GM19240 (cell line): Measurements from ENCODE around the gene SRL.

Source experiments
- DNase-seq: peaks from one replicate; pipeline ENCODE4 v3.0.0; 2011; ENCODE audit warnings: low spot score; ENCODE audit not compliant: insufficient read length

Gene SRL

DNA sequence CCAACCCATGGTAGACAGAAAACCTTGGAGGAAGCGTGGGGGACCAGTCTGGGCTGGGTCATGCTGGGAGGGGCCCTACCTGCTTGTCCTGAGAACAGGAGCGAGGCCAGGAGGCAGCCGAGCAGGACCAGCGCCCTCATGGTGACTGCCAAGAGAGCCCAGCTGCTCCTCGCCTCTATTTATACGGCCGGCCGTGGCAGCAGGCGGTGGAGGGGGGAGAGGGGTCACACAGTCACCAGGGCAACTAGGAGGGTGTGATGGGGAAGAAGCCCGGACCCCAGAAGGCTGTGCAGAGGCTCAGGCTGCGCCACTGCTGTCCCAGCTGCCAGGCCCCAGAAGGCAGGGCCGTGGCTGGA is at the start of gene SRL:
Gene SRL (minus strand): TSS at position 153 of the 356 bp plus-strand sequence. CDS start 13 bp downstream, at position 140.
- no peak for DNase-seq

- no peak for DNase-seq
Observed at GRCh38 chr16:4290236-4290830, 48.5 kb upstream of the SRL start.

DNA sequence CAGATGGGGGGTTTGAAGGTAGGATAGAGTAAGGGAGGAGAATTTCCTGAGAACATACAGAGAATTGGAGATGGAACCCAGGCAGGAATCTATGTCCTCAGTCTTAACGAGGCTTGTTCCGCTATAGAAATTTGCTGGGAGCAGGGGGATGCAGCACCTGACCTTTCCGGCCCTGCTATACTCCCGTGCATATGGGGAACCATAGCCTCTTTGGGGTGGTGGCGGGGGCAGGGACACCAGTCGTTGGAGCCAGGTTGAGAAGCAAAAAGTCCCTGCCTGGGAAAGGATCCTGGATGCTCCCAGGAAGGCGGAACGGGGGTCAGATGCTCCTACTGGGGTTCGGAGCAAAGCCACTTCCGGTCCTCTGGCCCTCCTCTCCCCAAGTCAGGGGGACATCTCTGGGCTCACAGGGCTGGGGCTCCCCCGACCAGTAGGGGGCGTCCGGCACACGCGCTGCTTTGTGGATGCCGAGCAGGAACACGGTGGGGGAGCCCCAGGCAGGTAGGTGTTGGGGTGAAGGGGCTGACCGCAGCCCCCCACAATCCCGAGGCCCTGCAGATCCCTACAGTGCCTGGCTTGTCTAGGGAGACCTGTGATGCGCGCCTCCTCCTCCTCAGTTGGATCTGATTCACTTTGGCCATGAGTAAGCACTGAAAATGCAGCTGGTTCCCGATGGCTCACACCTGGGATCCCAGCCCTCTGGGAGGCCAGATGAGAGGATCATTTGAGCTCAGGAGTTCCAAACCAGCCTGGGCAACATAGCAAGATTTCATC is 46.5 kb upstream of the SRL start:
- DNase-seq: peak; percentile 97

DNA sequence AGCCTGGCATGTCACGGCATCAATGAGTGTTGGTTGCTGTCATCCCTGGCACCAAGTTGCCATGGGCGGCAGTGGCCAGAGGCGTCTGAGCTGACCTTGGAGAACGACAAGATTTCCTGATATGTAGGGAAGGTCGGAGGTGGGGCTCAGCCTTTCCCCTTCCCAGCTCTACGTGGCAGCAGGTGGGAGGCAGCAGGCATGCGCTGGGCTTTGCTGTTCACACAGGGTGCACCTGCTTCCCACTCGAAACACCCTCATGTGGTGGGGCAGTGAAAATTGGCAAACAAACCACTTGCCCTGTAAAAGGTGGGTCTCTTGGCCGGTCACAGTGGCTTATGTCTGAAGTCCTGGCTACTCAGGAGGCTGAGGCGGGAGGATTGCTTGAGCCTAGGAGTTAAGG is 43.3 kb upstream of the SRL start:
- no peak for DNase-seq

DNA sequence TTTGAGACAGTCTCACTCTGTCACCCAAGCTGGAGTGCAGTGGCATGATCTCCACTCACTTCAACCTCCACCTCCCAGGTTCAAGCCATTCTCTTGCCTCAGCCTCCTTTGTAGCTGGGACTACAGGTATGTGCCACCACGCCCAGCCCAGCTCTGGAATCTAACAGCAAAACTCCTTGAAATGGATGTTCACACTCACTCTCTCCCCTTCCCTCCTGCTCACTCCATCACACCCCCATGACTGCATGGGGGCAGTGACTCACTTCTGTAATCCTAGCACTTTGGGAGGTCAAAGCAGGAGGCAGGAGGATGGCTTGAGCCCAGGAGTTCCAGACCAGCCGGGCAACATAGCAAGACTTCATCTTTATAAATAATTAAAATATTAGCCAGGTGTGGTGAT is 42.1 kb upstream of the SRL start:
- no peak for DNase-seq

DNA sequence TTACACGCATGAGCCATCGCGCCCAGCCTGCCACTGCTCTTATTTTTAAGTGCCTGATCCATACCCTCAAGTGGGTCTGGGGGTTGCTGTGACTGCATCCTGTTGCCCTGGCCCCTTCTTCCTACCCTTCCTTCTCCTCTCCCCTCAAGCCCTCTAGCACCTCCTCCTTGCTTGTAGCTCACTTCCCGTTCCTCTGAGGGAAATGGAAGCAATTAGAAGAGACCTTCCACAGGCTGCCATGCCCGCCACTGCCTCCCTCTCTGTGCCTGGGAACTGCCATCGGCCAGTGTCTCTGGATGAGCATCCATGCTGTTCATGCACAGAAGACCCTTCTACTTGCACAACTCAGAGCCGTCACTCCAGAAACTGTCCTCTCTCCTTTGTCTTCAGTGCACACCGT is 41.6 kb upstream of the SRL start:
- DNase-seq: no peak

DNA sequence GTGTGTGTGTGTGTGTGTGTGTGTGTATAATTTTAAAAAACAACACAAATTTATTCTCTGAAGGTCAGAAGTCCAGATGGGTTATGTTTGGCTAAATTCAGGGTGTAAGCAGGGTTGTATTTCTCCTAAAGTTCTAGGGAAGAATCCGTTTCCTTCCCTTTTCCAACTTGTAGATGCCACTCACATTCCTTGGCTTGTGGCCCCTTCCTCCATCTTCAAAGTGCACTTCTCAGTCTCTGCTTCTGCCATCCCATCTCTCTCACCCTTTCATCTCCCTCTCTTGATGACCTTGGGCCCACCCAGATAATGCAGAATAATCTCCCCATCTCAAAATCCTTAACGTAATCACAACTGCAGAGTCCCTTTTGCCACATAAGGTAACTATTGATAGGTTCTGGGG is 38.7 kb upstream of the SRL start:
- DNase-seq: no peak

- DNase-seq: no peak
Observed at GRCh38 chr16:4277987-4278513, 36.2 kb upstream of the SRL start.

DNA sequence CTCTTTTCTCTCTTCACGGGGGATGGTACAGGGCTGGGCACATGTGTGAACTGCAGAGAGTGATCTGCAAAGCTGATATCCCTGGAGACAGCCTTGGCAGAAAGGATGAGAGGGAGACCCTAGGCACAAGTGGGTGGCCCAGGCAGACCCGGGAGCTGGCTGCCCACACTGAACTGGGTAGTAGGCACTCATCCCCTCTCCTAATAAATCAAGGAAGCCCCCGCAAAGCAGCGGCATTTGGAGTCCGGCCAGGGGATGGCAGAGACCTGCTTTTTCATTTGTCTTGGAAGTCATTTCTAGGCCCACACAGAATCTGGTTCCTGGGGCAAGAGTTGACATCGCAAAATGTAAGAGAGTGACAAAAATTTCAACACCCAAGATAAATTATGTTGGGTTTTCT is 34.0 kb upstream of the SRL start:
- DNase-seq: no peak

- no peak for DNase-seq
Observed at GRCh38 chr16:4273858-4274311, 32.0 kb upstream of the SRL start.

- DNase-seq: no peak
Observed at GRCh38 chr16:4272114-4272956, 30.5 kb upstream of the SRL start.

DNA sequence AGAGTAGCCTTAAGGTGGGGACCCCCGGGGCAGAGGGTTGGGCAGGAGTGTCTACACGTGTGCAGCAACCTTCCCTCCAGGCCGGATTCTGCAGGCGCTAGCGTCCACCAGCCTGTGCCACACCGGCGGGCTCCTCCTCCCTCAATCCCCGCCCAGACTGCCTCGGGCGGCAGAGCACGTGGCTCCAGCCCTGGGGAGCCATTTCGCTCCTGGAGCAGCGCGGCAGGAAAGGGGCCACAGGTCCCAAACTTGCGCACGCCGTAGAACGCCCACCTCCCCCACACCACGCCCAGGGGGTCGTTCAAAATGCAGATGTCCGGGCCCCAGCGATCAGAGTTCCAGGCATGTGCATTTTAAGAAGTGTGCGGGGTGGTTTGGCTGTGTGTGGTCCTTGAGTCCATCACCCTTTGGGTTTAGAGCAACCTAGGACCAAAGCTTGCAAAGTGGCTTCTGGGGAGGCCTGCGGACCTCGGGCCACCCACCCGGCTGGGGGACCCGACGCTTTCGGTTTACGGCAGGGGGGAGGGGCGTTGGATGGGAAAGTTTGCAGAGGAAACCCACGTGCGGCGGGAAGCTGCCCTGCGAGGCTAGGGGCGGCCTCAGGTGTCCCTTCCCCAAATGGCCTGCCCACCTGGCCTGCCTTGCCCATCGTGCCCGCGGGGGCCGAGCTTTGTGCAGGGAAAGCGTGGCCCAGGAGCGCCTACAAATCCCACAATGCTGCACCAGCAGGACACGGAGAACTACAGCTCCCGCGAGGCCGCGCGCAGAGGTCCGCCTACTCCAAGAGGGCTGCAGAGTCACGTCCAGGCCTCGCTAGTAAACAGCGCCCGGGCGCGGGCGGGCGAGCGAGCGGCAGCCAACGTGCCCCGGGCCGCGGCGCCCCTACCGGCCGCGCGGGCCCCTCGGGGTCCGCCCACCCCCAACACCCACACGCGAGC is 29.6 kb upstream of the SRL start:
- peak; percentile 93 for DNase-seq

- DNase-seq: no peak
Observed at GRCh38 chr16:4270595-4270994, 28.7 kb upstream of the SRL start.

- DNase-seq: no peak
Observed at GRCh38 chr16:4270091-4270490, 28.2 kb upstream of the SRL start.

GRCh38 chr16:4266372-4266771 is 24.5 kb upstream of the SRL start:
- no peak for DNase-seq

GRCh38 chr16:4265676-4266075 is 23.8 kb upstream of the SRL start:
- DNase-seq: no peak

DNA sequence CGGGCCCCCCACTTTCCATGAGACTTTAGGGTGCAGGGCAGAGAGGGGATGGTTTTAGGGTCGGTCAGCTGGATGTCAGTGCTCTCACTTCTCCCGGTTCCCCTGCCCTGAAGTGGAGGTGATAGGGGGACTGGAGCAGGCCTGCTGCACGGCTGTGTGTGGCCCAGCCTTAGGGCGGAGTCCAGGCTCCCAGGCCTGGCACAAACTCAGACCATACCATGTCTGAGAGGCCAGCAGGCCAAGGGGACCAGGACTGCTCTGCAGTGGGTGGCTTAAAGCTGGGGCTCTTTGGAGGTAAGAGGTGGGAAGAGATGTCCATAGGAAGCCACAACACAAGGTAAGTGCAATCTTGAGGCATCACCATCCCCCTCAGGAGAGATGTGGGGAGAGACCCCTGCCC is 22.7 kb upstream of the SRL start:
- no peak for DNase-seq

GRCh38 chr16:4263504-4264436 is 21.9 kb upstream of the SRL start:
- DNase-seq: no peak

DNA sequence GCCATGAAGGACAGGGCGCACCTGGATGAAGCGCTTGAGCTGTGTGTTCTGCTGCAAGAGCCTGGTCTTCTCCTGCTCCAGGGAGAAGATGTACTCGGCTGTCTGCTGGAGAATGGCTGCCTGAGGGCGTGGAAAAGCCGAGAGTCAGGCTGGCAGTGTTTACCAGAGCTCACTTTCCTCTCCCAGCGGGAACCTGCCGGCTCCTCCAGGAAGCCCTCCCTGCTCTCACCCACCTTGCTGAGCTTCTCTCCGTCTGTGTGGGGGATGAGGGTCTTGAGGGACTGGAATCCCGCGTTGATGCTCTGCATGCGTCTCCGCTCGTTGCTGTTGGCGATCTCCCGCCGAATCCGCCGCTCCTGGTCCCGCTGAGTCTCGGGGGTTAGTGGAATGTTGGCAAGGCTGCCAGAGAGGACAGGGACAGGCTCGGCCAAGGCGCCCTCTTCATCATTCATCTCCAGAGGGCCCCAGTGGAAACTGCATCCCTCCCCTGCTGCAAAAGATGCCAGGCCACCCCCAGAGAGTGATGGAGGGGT is 20.5 kb upstream of the SRL start:
- no peak for DNase-seq
